HuH-7 (cell line): ENCODE results near the gene RNF220.

Experiments used
- DNase-seq: peaks from one replicate; pipeline ENCODE4 v3.0.0; 2011; ENCODE audit warnings: low spot score

RNF220 gene

GRCh38 chr1:44405031-44405797 is at the start of gene RNF220:
RNF220 (plus strand) TSS chr1:44405255.
- peak; percentile 67 for DNase-seq

DNA sequence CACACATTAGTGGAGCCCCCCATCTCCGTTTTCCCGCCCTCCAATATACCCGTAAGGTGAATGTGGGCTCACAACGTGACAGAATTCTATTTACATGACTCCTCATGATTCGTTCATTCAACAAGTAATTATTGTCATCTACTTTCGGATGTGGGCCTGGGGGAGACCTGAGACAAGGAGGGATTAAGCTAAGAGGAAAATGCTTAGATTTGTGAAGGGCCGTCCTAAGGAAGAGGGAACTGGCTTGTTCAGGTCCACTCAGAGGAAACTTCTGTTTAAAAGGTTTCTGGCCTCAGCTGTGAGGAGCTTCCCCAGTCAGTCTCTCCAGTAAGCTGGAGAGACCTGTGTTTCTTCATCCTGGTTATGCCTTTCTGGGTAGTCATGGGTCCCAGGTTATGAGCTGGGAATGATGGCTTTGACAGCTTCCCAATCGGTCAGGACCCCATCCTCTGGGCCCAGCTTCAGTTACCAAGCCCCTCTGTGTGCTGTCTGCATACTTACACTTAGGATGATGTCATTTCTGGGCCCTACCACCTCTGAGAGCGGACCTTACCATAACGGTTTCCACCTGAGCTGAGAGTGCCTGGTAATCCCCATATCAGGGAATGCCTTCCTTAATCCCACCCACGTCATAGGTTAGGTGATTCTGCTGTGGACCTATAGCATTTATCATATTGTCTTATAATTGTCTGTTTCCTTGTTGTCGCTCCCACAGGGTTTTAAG is 49.3 kb upstream of the RNF220 start:
- DNase-seq = no peak

DNA sequence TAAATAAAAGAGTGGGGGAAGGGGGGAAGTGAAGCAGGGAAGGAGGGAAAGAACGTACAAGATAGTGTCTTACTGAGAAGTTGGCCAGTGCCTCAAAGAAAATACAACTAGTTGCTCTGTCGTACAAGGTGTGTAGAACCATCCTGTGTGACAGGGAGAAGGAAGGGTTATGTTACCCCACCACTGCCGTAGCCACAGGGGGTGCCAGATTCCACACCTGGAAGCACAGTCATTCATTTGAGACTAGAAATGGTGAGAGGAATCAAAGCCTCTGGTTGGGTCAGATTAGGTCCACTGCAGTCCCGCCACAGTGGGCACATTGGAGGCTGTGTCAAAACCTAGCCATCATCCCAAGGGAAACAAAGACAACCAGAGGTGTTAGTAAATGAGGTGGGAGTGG is 47.3 kb upstream of the RNF220 start:
- DNase-seq = no peak

GRCh38 chr1:44359234-44359935 is 45.7 kb upstream of the RNF220 start:
- DNase-seq = no peak

DNA sequence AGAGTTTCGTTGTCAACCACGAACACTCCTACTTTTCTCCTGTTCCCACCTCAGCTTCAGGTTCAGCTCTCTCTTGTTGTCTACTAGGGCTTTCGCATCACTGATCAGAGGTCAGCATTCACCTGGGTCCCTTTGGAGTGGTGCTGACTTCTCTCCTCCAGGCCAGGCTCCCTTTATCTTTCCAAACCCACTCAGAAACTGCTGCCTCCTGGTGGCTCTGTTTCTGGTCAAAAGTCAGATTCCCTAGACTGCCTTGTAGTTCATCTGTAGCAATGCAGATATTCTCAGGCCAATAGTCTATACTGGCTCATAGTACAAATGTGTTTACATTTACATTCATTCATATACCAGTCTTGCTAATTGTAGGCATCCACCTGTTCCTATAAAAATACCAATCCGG is 43.6 kb upstream of the RNF220 start:
- peak; percentile 31 for DNase-seq

- DNase-seq = no peak
These were observed 38.6 kb upstream of the RNF220 start for GRCh38 chr1:44366371-44366975.

DNA sequence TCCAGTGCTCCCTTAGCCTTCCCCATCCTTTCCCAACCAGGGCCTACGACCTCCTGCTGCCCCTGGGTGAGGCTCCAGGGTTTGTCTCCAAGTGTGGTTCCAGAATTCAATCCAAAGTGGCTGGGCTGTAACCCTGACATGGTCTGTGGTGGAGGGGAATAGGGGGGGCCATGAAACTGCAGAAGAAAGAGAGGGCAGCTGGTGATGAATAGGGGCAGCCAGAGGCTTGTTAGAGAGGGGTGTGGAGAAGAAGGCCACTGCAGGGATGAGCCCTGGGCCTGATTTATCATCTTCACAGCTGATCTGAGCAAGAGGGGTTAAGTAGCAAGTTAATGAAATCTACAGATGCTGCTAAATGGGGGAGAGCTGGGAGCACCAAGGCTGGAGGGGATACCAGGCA is 37.1 kb upstream of the RNF220 start:
- DNase-seq = no peak

GRCh38 chr1:44368471-44369151 is 36.4 kb upstream of the RNF220 start:
- DNase-seq = no peak

GRCh38 chr1:44371206-44371605 is 33.8 kb upstream of the RNF220 start:
- no peak for DNase-seq

DNA sequence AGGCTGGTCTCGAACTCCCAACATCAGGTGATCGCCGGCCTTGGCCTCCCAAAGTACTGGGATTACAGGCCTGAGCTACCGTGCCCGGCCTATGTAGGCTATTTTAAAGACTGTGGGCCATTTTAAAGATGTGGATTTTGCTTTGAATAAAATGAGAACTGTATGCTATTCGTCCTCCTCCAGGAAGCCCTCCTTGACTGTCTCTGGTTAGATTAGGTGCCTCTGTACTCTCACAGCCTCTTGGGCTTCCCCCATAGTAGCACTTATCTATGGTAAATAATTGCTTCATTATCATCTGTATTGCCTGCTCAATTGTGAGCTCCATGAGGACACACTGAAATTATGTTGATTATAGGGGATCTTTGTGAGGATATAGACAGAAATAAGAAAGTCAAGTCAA is 29.5 kb upstream of the RNF220 start:
- no peak for DNase-seq

DNA sequence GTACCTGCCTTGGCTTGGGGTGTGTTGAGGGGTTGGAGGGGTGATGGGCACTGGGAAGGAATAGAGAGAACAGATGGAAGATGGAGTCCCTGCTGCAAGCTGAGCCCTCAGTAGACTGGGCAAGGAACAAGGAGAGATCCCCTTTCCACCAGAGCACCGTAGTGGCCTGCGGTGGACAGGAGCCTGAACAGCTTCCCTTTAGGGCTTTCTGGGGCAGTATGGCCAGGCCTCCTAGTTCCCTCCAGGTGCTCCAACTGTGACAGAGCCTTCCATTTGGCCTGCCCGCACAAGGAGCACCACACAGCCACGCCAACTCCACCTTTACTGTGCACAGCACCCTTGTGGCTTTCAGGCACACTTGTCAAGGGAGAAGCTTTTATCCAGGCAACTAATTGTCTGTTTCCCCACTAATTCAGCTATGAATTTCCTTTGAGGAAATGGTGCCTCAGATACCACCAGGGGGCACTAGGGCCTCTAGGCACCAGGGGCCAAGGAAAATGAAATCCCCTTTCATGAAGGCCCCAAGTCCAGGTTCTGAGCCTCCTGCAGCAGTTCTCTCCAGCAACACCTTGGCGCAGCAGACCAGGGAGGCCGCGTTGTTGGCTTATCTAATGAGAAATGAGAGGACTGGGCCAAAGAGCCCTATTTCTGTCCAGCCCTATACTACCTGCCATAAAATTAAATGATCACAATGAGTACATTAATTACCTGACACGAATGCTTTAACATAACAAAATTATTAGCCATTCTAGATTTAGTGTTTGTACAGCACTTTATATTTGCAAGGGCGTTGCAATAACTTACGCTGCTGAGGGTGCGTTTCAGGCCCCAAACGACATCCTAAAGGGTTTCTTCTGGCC is 26.9 kb upstream of the RNF220 start:
- DNase-seq = peak; percentile 67

DNA sequence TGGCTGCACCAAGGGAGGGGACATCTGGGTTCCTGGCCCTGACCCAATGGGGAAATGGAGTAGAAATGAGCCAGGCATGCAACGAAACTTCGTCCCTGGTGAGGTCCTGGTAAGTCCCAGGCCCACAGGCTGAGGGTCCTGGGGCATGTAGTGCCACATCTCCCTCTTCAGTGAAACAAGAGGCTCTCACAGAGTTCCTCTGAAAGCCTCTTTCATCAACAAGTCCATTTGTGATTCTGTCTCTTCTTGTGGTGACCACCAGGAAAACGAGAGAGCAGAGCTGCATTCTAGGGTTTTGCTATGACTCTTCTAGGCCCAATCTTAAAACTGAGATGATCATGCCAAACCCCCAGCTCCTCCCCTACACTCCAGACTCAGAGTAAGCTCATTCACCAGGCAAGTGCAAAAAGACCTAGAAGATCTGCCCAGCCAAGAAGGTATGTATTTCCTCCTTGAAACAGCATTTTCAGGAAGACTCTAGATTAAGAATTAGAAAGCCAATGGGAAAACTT is 24.3 kb upstream of the RNF220 start:
- no peak for DNase-seq

DNA sequence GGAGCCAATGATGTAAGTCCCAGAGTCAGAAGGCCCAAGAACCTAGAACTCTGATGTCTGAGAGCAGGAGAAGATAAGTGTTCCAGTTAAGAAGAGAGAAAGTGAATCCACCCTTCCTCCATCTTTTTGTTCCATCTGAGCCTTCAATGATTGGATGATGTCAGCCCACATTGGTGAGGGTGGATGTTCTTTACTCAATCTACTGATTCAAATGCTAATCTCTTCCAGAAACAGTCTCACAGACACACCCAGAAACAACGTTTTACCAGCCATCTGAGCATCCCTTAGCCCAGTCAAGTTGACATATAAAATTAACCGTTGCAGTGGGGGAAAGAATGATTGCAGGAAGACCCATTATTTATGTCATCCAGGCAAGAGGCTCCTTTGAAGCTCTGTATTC is 16.5 kb upstream of the RNF220 start:
- DNase-seq = no peak

DNA sequence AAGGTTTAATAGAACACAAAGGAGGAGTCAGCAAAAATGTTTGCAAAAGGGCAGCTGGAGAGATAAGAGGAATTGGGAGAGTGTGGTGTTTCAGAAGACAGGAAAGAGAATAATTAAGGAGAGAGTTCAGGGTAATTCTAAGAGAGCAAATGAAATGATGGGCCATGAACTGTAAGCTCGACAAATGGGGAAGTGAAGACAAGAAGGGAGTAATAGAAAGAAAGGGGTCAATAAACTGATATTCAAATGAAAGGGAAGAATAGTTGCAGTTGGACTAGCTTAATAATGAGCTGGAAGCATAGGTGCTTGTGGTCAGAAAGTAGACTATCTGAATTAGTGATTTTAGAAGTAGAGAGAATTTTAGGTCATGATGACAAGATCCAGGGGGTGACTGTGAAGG is 15.6 kb upstream of the RNF220 start:
- no peak for DNase-seq

DNA sequence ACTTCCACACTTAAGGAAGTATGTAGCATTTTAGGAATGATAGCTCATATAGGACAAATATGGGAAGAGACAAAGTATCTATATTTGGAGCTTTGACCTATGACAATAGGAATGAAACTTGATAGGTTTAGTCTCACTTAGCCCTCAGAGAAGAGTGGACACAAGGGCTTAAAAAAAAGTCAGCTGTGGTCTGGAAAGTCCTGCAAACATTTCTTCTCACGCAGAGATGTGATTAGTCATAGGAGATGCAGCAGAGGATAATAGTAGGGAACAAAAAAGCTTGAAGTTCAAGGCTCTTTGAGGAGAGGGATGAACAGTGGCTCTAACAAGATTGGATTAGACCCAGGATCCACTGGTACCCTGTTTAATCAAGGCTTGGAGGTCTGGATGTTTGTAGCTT is 14.8 kb upstream of the RNF220 start:
- no peak for DNase-seq

- no peak for DNase-seq
These were observed 3.5 kb upstream of the RNF220 start for GRCh38 chr1:44401256-44402228.

DNA sequence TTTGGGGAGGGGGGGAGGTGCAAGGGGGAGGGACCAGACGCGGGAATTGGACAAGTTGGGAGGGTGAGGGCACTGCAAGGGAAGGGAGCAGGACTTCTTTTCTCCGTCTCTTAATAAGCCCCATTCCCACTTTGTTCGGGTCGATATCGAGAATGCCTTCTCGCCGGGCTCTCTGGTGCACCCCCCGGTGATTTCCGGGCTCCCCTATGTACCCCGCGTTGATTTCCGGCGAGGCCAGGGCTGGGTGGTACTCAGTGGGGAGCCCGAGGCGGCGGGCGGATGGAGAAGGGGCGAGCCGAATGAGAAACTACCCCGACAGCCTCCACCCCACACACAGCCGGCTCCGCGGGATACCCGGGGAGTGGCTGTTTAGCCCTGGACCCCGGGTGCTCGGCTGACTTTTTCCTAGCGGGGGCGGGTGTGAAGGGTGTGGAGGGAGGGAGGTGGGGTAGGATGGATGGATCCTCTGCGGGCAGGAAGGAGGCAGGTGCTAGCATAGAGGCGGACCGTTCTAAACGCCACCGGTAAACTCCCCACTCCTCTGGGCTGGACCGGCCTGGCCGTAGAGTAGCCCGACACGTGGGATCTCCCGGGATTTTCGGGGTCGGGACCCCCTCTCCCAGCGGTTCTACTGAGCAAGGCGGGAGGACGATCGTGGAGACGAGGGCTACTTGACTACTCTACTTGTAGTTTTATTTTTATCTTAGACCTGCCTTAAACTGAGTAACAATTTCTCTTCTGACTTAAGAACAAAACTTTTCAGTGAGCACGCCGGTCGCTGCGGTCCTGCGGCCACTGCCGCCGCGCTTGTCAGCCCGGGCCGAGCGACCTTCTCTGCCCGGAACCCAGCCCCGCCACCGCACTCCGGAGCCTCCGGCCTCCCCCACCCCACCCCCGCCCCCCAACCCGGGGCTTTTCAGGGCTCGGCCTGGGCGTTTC is 1.0 kb downstream of the RNF220 start:
- peak; percentile 62 for DNase-seq

DNA sequence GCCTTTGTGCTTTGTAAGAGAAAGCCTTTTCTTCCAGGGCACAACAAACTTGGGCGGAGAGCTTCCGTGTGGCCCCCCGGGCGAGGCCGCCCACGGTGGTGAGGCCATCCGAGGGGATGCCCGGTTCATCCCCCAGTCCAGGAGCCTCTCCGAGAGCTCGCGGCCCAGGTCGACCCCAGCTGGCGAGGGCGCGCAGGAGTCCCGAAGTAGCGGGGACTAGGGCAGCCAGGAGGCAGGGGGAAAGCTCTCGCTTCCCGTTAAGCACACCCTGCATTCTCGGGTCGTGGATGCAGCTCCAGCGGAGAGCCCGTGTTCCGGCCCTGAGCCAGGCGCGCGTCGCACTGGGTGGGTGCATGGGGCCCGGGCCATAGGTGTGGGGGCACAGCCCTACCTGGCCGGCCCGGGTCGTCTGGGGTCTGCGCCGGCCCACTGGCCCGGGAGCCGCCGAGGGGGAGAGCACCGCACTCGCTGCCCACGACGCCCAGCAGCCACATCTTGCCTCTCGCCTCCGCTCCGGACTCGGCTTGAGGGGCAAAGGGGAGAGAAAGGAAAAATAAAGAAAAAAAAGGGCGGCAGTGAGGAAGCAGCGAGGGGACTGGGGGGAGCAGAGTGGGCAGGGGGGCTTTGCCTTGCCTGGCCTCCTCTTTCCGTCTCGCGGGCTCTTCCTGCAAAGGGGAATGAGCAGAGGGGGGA is 1.8 kb downstream of the RNF220 start:
- no peak for DNase-seq
